Activated CD4-positive, alpha-beta T cell treated with anti-CD3 and anti-CD28 coated beads for 24 hours (primary cell): Measurements from ENCODE around the gene SACM1L.
"Not testable (repeated sequence)": the region's sequence is repeated elsewhere in the genome, so short reads cannot be mapped to it uniquely, and the experiment has no call there.

Source experiments
- DNase-seq, 2 donors: peaks; one replicate each; pipeline ENCODE4 v3.0.0-alpha.2; 2020; ENCODE audit warnings: low read depth in 2 of 2

The SACM1L gene

GRCh38 chr3:45742461-45743089 is 53.4 kb downstream of the SACM1L start:
- DNase-seq, result no peak

- DNase-seq, result no peak
Measured at GRCh38 chr3:45746165-45746776, 57.1 kb downstream of the SACM1L start.

GRCh38 chr3:45746777-45747622 is 57.8 kb downstream of the SACM1L start:
- no peak for DNase-seq

- no peak for DNase-seq
Measured at GRCh38 chr3:45748068-45748467, 58.9 kb downstream of the SACM1L start.

- DNase-seq, result not testable (repeated sequence)
Measured at GRCh38 chr3:45749036-45749600, 59.9 kb downstream of the SACM1L start.

GRCh38 chr3:45749880-45750279 is 60.7 kb downstream of the SACM1L start:
- DNase-seq, result no peak

- DNase-seq, result no peak
Measured at GRCh38 chr3:45751537-45752242, 62.5 kb downstream of the SACM1L start.

GRCh38 chr3:45753095-45753494 is 63.9 kb downstream of the SACM1L start:
- no peak for DNase-seq

GRCh38 chr3:45754461-45754860 is 65.3 kb downstream of the SACM1L start:
- DNase-seq, result no peak

GRCh38 chr3:45756055-45756454 is 66.9 kb downstream of the SACM1L start:
- DNase-seq, result no peak

- DNase-seq, result not testable (repeated sequence)
Measured at GRCh38 chr3:45757141-45757540, 67.9 kb downstream of the SACM1L start.

GRCh38 chr3:45758871-45759270 is 69.7 kb downstream of the SACM1L start:
- no peak for DNase-seq

GRCh38 chr3:45759851-45760250 is 70.7 kb downstream of the SACM1L start:
- no peak for DNase-seq

GRCh38 chr3:45760878-45761711 is 71.9 kb downstream of the SACM1L start:
- peak in 1 of 2 donors; percentile 10 for DNase-seq

GRCh38 chr3:45761831-45762230 is 72.6 kb downstream of the SACM1L start:
- DNase-seq, result no peak

- DNase-seq, result no peak
Measured at GRCh38 chr3:45762647-45763302, 73.6 kb downstream of the SACM1L start.

GRCh38 chr3:45763303-45763675 is 74.1 kb downstream of the SACM1L start:
- DNase-seq, result no peak

- no peak for DNase-seq
Measured at GRCh38 chr3:45765266-45765851, 76.2 kb downstream of the SACM1L start.

GRCh38 chr3:45765958-45766357 is 76.8 kb downstream of the SACM1L start:
- no peak for DNase-seq

GRCh38 chr3:45771166-45771775 is 82.1 kb downstream of the SACM1L start:
- no peak for DNase-seq
